Osteocyte (in vitro differentiated cells): Measurements from ENCODE around the gene SEMA3G. TPM values are rescaled to one million over a fixed set of nuclear protein-coding genes. Genes with fewer than 3 reads are reported as not detected.

Source experiments
- DNase-seq: peaks from one replicate; pipeline ENCODE4 v3.0.0; 2021; ENCODE audit warnings: mixed read lengths; ENCODE audit not compliant: unreplicated experiment; ENCODE audit errors: extremely low spot score
- H3K27ac Mint-ChIP-seq: one replicate; pipeline ENCODE4 v1.8.0; 2021; ENCODE audit warnings: mild to moderate bottlenecking, mixed read lengths; ENCODE audit not compliant: unreplicated experiment
- H3K27me3 Mint-ChIP-seq: one replicate; pipeline ENCODE4 v1.8.0; 2021; ENCODE audit warnings: mixed read lengths; ENCODE audit not compliant: unreplicated experiment
- H3K36me3 Mint-ChIP-seq: one replicate; pipeline ENCODE4 v1.8.0; 2021; ENCODE audit warnings: mixed read lengths; ENCODE audit not compliant: unreplicated experiment
- H3K4me1 Mint-ChIP-seq: one replicate; pipeline ENCODE4 v1.8.0; 2021; ENCODE audit warnings: mixed read lengths; ENCODE audit not compliant: unreplicated experiment
- H3K4me3 Mint-ChIP-seq: one replicate; pipeline ENCODE4 v1.8.0; 2021; ENCODE audit warnings: mild to moderate bottlenecking, moderate library complexity, mixed read lengths; ENCODE audit not compliant: unreplicated experiment
- H3K9me3 Mint-ChIP-seq: one replicate; pipeline ENCODE4 v1.8.0; 2021; ENCODE audit warnings: mixed read lengths; ENCODE audit not compliant: unreplicated experiment
- CTCF ChIP-seq: fragments of 200-600 bp; sonication (generic); IDR thresholded peaks from 2 replicates; pipeline ENCODE4 v1.5.0; 2021; ENCODE audit warnings: antibody characterized with exemption, mild to moderate bottlenecking, moderate library complexity
- total RNA-seq: library from RNA; stranded (reverse); gene quantifications from 2 replicates; pipeline ENCODE4 v1.2.1, GENCODE V29; 2021

SEMA3G gene
- total RNA-seq, 1 donor from 2014 or later: not detected

GRCh38 chr3:52479037-52479876 lies 34.4 kb upstream of the SEMA3G start:
- no peak for DNase-seq
- TF ChIP-seq CTCF: no peak
- Mint-ChIP-seq H3K27ac (no peak overlapping the region), H3K4me1 (peaks cover 8% of the 10 kb centered on the region), H3K4me3 (no peak overlapping the region), H3K27me3 (no peaks in the 10 kb centered on the region), H3K36me3 (peaks cover 48% of the 10 kb centered on the region), H3K9me3 (no peaks in the 10 kb centered on the region)

GRCh38 chr3:52477796-52478095 lies 32.8 kb upstream of the SEMA3G start:
- no peak for DNase-seq
- Mint-ChIP-seq H3K27ac (no peak overlapping the region), H3K36me3 (peaks cover 47% of the 10 kb centered on the region), H3K4me1 (no peaks in the 10 kb centered on the region), H3K27me3 (no peaks in the 10 kb centered on the region), H3K4me3 (no peak overlapping the region), H3K9me3 (no peaks in the 10 kb centered on the region)
- TF ChIP-seq CTCF: no peak

- Mint-ChIP-seq H3K36me3 (peaks cover 47% of the 10 kb centered on the region), H3K4me3 (no peak overlapping the region)
Measured at GRCh38 chr3:52477076-52477795, 32.3 kb upstream of the SEMA3G start.

GRCh38 chr3:52473026-52473425 lies 28.1 kb upstream of the SEMA3G start:
- Mint-ChIP-seq H3K36me3 (peaks cover 42% of the 10 kb centered on the region), H3K27me3 (no peaks in the 10 kb centered on the region), H3K27ac (no peak overlapping the region), H3K4me1 (peaks cover 6% of the 10 kb centered on the region), H3K9me3 (no peaks in the 10 kb centered on the region), H3K4me3 (no peak overlapping the region)
- no peak for TF ChIP-seq CTCF
- no peak for DNase-seq

More at GRCh38 chr3:52477076-52477795, 32.3 kb upstream of the SEMA3G start:
- H3K27ac Mint-ChIP-seq: no peak overlapping the region
- TF ChIP-seq CTCF: no peak
- no peaks in the 10 kb centered on the region for H3K27me3 Mint-ChIP-seq
- H3K4me1 Mint-ChIP-seq: no peaks in the 10 kb centered on the region
- DNase-seq: no peak
- no peaks in the 10 kb centered on the region for H3K9me3 Mint-ChIP-seq
